ENCODE results near the gene MEIS2. TPM values are rescaled to one million over a fixed set of nuclear protein-coding genes. Genes with fewer than 3 reads are reported as not detected.

MEIS2 gene
- total RNA-seq, 5 donors from 2014 or later (not counting 1 experiment from before 2014, with no cell fraction given), result 0.38 to 0.54 TPM; not detected in 3

DNA sequence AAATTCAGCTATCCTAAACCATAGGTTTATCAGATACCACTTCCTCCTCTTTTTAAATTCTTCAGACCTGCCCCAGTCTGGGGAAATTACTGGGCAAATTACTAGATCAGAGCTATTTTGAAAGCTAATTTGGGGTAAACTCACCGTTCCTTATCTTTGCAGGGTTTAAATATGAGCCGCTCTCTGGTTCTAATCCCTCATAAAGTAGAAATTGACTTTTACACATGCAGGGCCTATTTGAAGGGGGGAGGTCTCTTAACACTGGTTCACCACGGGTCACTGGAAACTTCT, 11.0 kb upstream of the MEIS2 start:
- ATAC-seq (replicated peaks in 1 of 4), result no peak
- Histone ChIP-seq H3K4me1 (ENCODE audit: control insufficient read depth in 1 of 2, extremely low read depth in 1 of 2, insufficient read depth in 2 of 2, low read length in 2 of 2) (peaks cover 0 to 12% of the 10 kb centered on the region in 2 experiments), H3K9me3 (no peaks in the 10 kb centered on the region), H3K36me3 (ENCODE audit: control insufficient read depth in 2 of 2, extremely low read depth in 1 of 2, insufficient read depth in 1 of 2, low read length in 1 of 2) (no peaks in the 10 kb centered on the region), H3K27ac (ENCODE audit: low read length) (no peak overlapping the region), H3K4me3 (ENCODE audit: control insufficient read depth in 1 of 2, extremely low read depth in 1 of 2, low read length in 1 of 2) (no peak overlapping the region), H3K27me3 (replicated peaks in 1 of 2; ENCODE audit: control insufficient read depth in 2 of 2, extremely low read depth in 1 of 2, insufficient read depth in 2 of 2, low read length in 1 of 2) (peaks cover 12 to 45% of the 10 kb centered on the region in 2 experiments)
- H3K9me3 Mint-ChIP-seq, result peaks cover 3 to 8% (median 4%) of the 10 kb centered on the region in 3 donors
- H3K27ac Mint-ChIP-seq, result no peak overlapping the region
- peak overlapping the region in 1 of 3 donors; percentile 33 for H3K4me3 Mint-ChIP-seq
- H3K4me1 Mint-ChIP-seq, result peaks cover 19 to 24% (median 22%) of the 10 kb centered on the region in 3 donors
- DNase-seq, result no peak
- no peaks in the 10 kb centered on the region for H3K36me3 Mint-ChIP-seq
- POLR2A ChIA-PET, result no interaction called here
- no CpG with 5 or more reads among the region's 3 CpGs for WGBS (ENCODE audit: insufficient coverage)
- CTCF ChIA-PET, result no interaction called here
- peaks cover 76 to 78% of the 10 kb centered on the region in 2 donors for H3K27me3 Mint-ChIP-seq

DNA sequence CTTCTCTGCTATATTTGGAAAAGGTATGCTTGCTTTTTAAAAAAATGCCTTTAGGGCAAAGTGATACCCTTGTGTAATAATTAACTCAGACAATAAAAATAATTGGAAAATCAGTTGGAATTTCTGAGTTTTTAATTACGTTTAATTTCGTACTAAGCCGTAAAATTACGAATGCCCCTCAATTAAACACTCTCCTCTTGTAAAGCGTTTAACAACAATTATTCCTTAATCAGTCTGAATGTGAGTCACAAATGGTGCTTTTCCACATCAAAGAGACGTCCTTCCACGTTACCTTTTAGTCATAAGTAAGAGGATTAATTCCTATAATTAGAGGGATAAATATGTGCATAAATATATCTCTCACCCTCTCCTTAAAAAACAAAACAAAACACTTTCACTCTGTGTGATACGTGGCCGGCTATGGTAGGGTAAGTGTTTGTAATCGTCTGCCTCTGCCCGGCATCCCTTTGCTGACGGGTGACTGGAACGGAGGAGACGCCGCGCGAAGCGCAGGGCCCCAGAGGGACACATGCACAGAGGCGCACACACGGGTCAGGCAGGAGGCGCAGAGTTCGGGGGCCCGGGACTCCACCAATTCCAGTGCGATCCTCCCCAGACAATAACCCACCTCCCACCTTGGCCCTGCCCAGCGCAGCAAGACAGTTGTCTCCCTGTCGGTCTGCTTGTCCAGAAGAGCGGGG, 9.7 kb upstream of the MEIS2 start:
- peak overlapping the region in 1 of 2 donors; percentile 46 for H3K4me3 ChIP-seq (ENCODE audit: control insufficient read depth in 1 of 2, extremely low read depth in 1 of 2, low read length in 1 of 2)
- peaks cover 3 to 8% (median 4%) of the 10 kb centered on the region in 3 donors for H3K9me3 Mint-ChIP-seq
- ChIA-PET CTCF (no interaction called here), POLR2A (no interaction called here)
- no peaks in the 10 kb centered on the region for H3K9me3 ChIP-seq
- DNase-seq (no peak), ATAC-seq (replicated peaks in 1 of 4) (no peak)
- no peak overlapping the region for H3K27ac Mint-ChIP-seq
- H3K27me3 Mint-ChIP-seq, result peaks cover 81 to 87% of the 10 kb centered on the region in 2 donors
- peaks cover 14 to 53% of the 10 kb centered on the region in 2 experiments for H3K27me3 ChIP-seq (replicated peaks in 1 of 2; ENCODE audit: control insufficient read depth in 2 of 2, extremely low read depth in 1 of 2, insufficient read depth in 2 of 2, low read length in 1 of 2)
- WGBS (ENCODE audit: insufficient coverage), result 13% methylated on average over 9 of the region's 27 CpGs
- H3K4me3 Mint-ChIP-seq, result peak overlapping the region in 1 of 3 donors; percentile 40
- no peak overlapping the region for H3K27ac ChIP-seq (ENCODE audit: low read length)
- peaks cover 19 to 24% (median 22%) of the 10 kb centered on the region in 3 donors for H3K4me1 Mint-ChIP-seq
- no peaks in the 10 kb centered on the region for H3K36me3 ChIP-seq (ENCODE audit: control insufficient read depth in 2 of 2, extremely low read depth in 1 of 2, insufficient read depth in 1 of 2, low read length in 1 of 2)
- H3K36me3 Mint-ChIP-seq, result no peaks in the 10 kb centered on the region
- peaks cover 0 to 12% of the 10 kb centered on the region in 2 experiments for H3K4me1 ChIP-seq (ENCODE audit: control insufficient read depth in 1 of 2, extremely low read depth in 1 of 2, insufficient read depth in 2 of 2, low read length in 2 of 2)

DNA sequence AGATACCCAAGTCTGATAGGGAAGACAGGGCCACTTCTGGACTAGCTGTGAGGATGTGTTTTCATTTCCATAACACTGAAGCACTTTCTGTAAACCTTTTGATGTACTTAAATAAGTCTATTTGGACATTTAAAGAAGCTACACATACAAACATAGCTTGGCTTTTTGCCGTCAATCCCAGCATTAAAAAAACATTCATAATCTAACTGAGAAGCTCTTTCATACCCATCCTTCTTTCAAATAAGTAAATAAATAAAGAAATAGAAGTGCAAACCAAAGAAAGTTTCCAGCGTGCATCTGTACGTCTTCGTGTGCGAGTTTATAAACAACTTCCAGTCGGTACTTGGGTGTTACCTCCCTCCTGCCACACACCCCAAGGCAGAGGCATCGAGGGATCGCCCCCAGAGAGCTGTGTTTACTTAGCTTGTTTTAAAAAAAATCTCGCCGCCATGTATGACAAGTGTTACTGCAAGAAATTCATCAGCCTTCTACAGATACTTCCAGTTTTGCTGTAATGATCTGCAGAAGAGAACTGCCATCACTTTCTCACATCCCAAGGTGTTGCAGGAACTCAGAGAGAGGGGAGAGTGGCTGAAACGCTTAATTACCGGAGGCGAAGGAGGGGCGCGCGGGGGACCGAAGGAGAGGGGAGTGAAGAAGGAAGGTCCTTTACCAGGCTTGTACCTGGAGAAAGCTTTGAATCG, 9.0 kb upstream of the MEIS2 start:
- H3K27ac Mint-ChIP-seq, result no peak overlapping the region
- H3K9me3 Mint-ChIP-seq, result peaks cover 3 to 8% (median 4%) of the 10 kb centered on the region in 3 donors
- H3K4me3 Mint-ChIP-seq, result peak overlapping the region in 1 of 3 donors; percentile 40
- Histone ChIP-seq H3K4me3 (ENCODE audit: control insufficient read depth in 1 of 2, extremely low read depth in 1 of 2, low read length in 1 of 2) (no peak overlapping the region), H3K9me3 (no peaks in the 10 kb centered on the region), H3K36me3 (ENCODE audit: control insufficient read depth in 2 of 2, extremely low read depth in 1 of 2, insufficient read depth in 1 of 2, low read length in 1 of 2) (no peaks in the 10 kb centered on the region), H3K4me1 (ENCODE audit: control insufficient read depth in 1 of 2, extremely low read depth in 1 of 2, insufficient read depth in 2 of 2, low read length in 2 of 2) (peaks cover 0 to 12% of the 10 kb centered on the region in 2 experiments), H3K27me3 (replicated peaks in 1 of 2; ENCODE audit: control insufficient read depth in 2 of 2, extremely low read depth in 1 of 2, insufficient read depth in 2 of 2, low read length in 1 of 2) (peaks cover 18 to 58% of the 10 kb centered on the region in 2 experiments), H3K27ac (ENCODE audit: low read length) (no peak overlapping the region)
- 19% methylated on average over 6 of the region's 18 CpGs for WGBS (ENCODE audit: insufficient coverage)
- peaks cover 19 to 24% (median 22%) of the 10 kb centered on the region in 3 donors for H3K4me1 Mint-ChIP-seq
- ChIA-PET POLR2A (no interaction called here), CTCF (interaction anchor here in 1 of 2 donors (0.6 kb wide), 1 partner anchor 42 kb away, joined by 3 read pairs; no protein-coding TSS in a partner anchor)
- no peak for ATAC-seq (replicated peaks in 1 of 4)
- DNase-seq, result no peak
- H3K36me3 Mint-ChIP-seq, result no peaks in the 10 kb centered on the region
- peaks cover 85 to 91% of the 10 kb centered on the region in 2 donors for H3K27me3 Mint-ChIP-seq

DNA sequence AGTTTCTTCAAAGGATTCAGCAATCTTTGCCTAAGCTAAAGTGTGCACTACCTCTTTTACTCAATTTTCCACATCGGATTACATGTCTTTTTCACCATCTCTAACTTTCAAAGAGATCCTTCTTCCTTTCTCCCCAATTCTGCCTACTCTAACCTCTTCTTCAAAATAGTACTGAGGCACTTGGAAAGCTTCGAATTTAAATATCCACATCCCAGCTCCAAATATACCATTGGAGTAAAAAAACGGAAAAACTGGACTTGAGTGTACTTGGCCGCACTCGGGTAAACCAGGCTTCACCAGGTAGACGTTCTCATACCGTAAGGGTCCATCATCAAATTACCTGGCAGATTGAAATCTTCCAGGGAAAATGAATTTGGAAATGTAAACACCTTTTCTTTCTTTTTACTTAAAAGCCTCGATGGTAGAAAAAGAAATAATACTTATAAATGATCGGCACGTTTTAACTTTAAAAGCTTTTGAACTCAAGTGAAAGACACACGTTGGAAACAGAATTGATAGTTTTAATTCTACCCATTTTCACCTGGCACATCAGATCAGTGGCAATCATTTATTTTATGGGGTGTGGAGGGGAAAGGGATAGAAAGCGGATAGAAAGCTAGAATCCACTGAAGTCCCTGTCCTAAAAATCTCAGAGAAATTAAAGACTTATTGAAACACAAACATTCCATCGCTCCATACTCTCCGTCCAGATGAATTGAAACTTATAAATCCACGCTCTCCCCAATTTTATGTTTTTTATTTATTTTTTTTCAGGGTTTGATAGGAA, 8.2 kb upstream of the MEIS2 start:
- H3K4me3 Mint-ChIP-seq, result no peak overlapping the region
- ChIA-PET CTCF (interaction anchor here in 1 of 2 donors (0.7 kb wide), 1 partner anchor 118 kb away, joined by 3 read pairs; no protein-coding TSS in a partner anchor), POLR2A (interaction anchor here in 1 of 2 donors (0.6 kb wide), 1 partner anchor 689 kb away, joined by 3 read pairs; no protein-coding TSS in a partner anchor)
- no peak overlapping the region for H3K27ac ChIP-seq (ENCODE audit: low read length)
- peaks cover 0 to 12% of the 10 kb centered on the region in 2 experiments for H3K4me1 ChIP-seq (ENCODE audit: control insufficient read depth in 1 of 2, extremely low read depth in 1 of 2, insufficient read depth in 2 of 2, low read length in 2 of 2)
- H3K4me1 Mint-ChIP-seq, result peaks cover 19 to 24% (median 22%) of the 10 kb centered on the region in 3 donors
- ATAC-seq (replicated peaks in 1 of 4), result no peak
- no peak for DNase-seq
- peaks cover 4 to 8% (median 7%) of the 10 kb centered on the region in 3 donors for H3K9me3 Mint-ChIP-seq
- no peaks in the 10 kb centered on the region for H3K9me3 ChIP-seq
- peaks cover 86 to 92% of the 10 kb centered on the region in 2 donors for H3K27me3 Mint-ChIP-seq
- H3K36me3 ChIP-seq (ENCODE audit: control insufficient read depth in 2 of 2, extremely low read depth in 1 of 2, insufficient read depth in 1 of 2, low read length in 1 of 2), result no peaks in the 10 kb centered on the region
- peak overlapping the region in 1 of 2 donors; percentile 67 for H3K27ac Mint-ChIP-seq
- H3K27me3 ChIP-seq (replicated peaks in 1 of 2; ENCODE audit: control insufficient read depth in 2 of 2, extremely low read depth in 1 of 2, insufficient read depth in 2 of 2, low read length in 1 of 2), result peaks cover 21 to 59% of the 10 kb centered on the region in 2 experiments
- H3K4me3 ChIP-seq (ENCODE audit: control insufficient read depth in 1 of 2, extremely low read depth in 1 of 2, low read length in 1 of 2), result no peak overlapping the region
- WGBS (ENCODE audit: insufficient coverage), result 49% methylated on average over 3 of the region's 15 CpGs
- H3K36me3 Mint-ChIP-seq, result no peaks in the 10 kb centered on the region

DNA sequence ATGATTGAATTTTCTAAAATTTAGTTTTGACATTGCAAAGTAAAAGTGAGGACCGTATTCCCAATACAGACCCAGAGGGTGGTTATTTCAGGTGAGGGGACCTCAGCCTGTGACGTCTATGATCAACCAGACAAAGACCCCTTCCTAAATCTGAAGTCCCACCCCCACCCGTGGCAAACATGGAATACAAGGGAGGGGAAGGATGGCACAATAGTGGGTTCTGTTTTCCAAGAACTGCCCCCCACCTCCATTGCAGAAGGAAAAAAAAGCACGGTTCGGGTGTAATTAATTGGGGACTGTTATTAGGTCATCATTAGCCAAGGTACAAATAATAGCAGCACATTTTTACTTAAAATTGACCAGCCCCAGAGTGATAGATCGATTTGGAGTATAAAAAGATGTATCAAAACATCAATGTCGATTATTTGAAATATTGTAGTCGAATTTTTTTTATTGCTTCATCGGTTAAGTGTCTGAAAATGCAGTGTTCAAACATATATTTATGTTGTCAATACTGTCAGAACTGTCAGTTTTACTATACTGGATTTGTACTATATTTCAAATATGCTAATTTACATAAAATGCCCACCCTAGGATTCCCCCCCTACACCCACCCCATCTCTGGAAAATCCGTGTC, 7.5 kb upstream of the MEIS2 start:
- Histone ChIP-seq H3K27me3 (replicated peaks in 1 of 2; ENCODE audit: control insufficient read depth in 2 of 2, extremely low read depth in 1 of 2, insufficient read depth in 2 of 2, low read length in 1 of 2) (peaks cover 25 to 59% of the 10 kb centered on the region in 2 experiments), H3K36me3 (ENCODE audit: control insufficient read depth in 2 of 2, extremely low read depth in 1 of 2, insufficient read depth in 1 of 2, low read length in 1 of 2) (no peaks in the 10 kb centered on the region), H3K9me3 (no peaks in the 10 kb centered on the region), H3K27ac (ENCODE audit: low read length) (no peak overlapping the region), H3K4me3 (ENCODE audit: control insufficient read depth in 1 of 2, extremely low read depth in 1 of 2, low read length in 1 of 2) (no peak overlapping the region), H3K4me1 (ENCODE audit: control insufficient read depth in 1 of 2, extremely low read depth in 1 of 2, insufficient read depth in 2 of 2, low read length in 2 of 2) (peaks cover 0 to 12% of the 10 kb centered on the region in 2 experiments)
- H3K4me1 Mint-ChIP-seq, result peaks cover 19 to 24% (median 22%) of the 10 kb centered on the region in 3 donors
- peaks cover 4 to 8% (median 7%) of the 10 kb centered on the region in 3 donors for H3K9me3 Mint-ChIP-seq
- 12% methylated on average over 1 of the region's 10 CpGs for WGBS (ENCODE audit: insufficient coverage)
- no peaks in the 10 kb centered on the region for H3K36me3 Mint-ChIP-seq
- no peak overlapping the region for H3K27ac Mint-ChIP-seq
- ATAC-seq (replicated peaks in 1 of 4) (no peak), DNase-seq (no peak)
- CTCF ChIA-PET, result interaction anchor here in 1 of 2 donors (0.7 kb wide), 1 partner anchor 118 kb away, joined by 3 read pairs; no protein-coding TSS in a partner anchor
- no peak overlapping the region for H3K4me3 Mint-ChIP-seq
- peaks cover 83 to 91% of the 10 kb centered on the region in 2 donors for H3K27me3 Mint-ChIP-seq
- POLR2A ChIA-PET, result interaction anchor here in 1 of 2 donors (0.6 kb wide), 1 partner anchor 689 kb away, joined by 3 read pairs; no protein-coding TSS in a partner anchor

All from T-cell (primary cell).